Measurements from ENCODE around the gene RTN3.
"Not testable (repeated sequence)": the region's sequence is repeated elsewhere in the genome, so short reads cannot be mapped to it uniquely, and the experiment has no call there.

Gene RTN3

GRCh38 chr11:63682066-63683021 lies 1.0 kb downstream of the RTN3 start:
- DNase-seq (ENCODE audit: low read depth), result no peak

GRCh38 chr11:63683133-63683991 lies 2.1 kb downstream of the RTN3 start:
- no peak for DNase-seq (ENCODE audit: low read depth)

- not testable (repeated sequence) for DNase-seq (ENCODE audit: low read depth)
Measured at GRCh38 chr11:63685158-63685721, 3.9 kb downstream of the RTN3 start.

- DNase-seq (ENCODE audit: low read depth), result no peak
Measured at GRCh38 chr11:63686926-63687325, 5.6 kb downstream of the RTN3 start.

GRCh38 chr11:63687845-63688244 lies 6.5 kb downstream of the RTN3 start:
- no peak for DNase-seq (ENCODE audit: low read depth)

GRCh38 chr11:63694596-63694995 lies 13.3 kb downstream of the RTN3 start:
- no peak for DNase-seq (ENCODE audit: low read depth)

- no peak for DNase-seq (ENCODE audit: low read depth)
Measured at GRCh38 chr11:63698976-63699733, 17.9 kb downstream of the RTN3 start.

- no peak for DNase-seq (ENCODE audit: low read depth)
Measured at GRCh38 chr11:63699896-63700295, 18.6 kb downstream of the RTN3 start.

DNA sequence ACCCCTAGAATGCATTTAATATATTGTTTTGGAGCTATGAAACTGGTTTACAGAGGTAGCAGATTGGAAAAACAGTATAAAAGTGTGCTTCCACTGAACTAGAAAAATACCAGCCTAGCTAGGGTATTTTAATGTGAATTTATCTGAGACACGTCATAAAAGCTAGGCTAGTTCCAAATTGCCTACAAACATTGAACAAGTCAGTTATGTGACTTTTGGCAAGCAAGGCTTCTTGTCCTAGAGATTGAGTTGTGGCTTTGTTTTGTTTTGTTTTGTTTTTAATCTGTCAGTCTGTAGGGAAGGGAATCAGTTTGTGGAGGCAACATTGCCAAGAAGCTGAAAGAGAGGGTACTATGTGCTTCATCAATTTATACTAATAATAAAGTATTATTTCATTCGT lies 24.2 kb downstream of the RTN3 start:
- no peak for DNase-seq (ENCODE audit: low read depth)

- DNase-seq (ENCODE audit: low read depth), result no peak
Measured at GRCh38 chr11:63708764-63709163, 27.5 kb downstream of the RTN3 start.

GRCh38 chr11:63709336-63709884 lies 28.1 kb downstream of the RTN3 start:
- DNase-seq (ENCODE audit: low read depth), result no peak

GRCh38 chr11:63710476-63711217 lies 29.3 kb downstream of the RTN3 start:
- no peak for DNase-seq (ENCODE audit: low read depth)

DNA sequence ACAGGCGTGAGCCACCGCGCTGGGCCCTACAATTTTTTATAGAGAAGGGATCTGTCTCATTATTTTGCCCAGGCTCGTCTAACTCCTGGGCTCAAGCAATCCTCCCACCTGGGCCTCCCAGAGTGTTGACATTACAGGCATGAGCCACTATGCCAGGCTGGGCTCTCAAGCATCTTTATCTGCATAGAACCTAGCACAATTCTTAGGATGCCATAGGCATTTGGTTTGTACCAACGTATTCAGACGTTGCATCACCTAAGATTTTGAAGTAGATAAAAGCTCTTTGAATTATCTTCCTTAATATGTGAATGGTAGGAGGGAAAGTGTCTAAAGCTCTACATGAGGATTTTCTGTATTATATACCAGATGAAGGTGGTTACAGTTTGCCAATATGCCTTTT lies 30.5 kb downstream of the RTN3 start:
- DNase-seq (ENCODE audit: low read depth), result no peak

GRCh38 chr11:63713766-63714165 lies 32.5 kb downstream of the RTN3 start:
- DNase-seq (ENCODE audit: low read depth), result no peak

DNA sequence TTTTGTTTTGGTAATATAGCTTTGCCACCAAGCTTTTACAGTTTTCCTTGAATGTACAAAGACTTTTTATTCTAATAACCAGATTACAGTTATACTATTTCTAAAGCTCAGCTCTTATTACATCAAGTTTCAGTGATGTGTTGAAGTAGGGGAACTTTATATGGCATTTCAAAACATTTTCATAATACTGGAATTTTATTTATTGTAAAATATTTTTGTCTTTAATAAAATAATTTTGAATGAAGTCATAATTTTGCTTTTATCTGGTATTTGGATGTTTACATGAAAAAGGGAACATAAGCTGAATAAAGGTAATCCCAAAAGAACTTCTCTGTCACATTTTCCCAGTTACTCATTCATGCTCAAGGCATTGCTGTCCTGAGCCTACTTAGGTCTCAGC lies 34.7 kb downstream of the RTN3 start:
- no peak for DNase-seq (ENCODE audit: low read depth)

DNA sequence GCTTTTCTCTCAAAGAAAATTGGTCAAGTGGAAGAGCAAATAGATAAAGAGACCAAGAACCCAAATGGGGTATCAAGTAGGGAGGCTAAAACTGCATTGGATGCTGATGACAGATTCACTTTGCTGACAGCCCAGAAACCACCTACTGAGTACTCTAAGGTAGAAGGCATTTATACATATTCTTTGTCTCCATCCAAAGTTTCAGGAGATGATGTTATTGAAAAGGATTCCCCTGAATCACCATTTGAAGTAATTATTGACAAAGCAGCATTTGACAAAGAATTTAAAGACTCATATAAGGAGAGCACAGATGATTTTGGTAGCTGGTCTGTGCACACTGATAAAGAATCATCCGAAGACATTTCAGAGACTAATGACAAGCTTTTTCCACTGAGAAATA lies 37.7 kb downstream of the RTN3 start:
- no peak for DNase-seq (ENCODE audit: low read depth)

GRCh38 chr11:63719987-63720386 lies 38.7 kb downstream of the RTN3 start:
- DNase-seq (ENCODE audit: low read depth), result no peak

DNA sequence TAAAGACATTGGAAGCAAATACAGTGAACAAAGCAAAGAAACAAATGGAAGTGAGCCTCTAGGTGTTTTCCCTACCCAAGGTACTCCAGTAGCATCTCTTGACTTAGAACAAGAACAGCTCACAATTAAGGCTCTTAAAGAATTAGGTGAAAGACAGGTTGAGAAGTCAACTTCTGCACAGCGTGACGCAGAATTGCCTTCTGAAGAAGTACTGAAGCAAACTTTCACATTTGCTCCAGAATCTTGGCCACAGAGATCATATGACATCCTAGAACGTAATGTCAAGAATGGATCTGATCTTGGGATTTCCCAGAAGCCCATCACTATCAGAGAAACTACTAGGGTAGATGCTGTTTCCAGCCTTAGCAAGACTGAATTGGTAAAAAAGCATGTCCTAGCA lies 39.3 kb downstream of the RTN3 start:
- no peak for DNase-seq (ENCODE audit: low read depth)

GRCh38 chr11:63729326-63729725 lies 48.0 kb downstream of the RTN3 start:
- no peak for DNase-seq (ENCODE audit: low read depth)

- DNase-seq (ENCODE audit: low read depth), result no peak
Measured at GRCh38 chr11:63736864-63737263, 55.6 kb downstream of the RTN3 start.

- DNase-seq (ENCODE audit: low read depth), result no peak
Measured at GRCh38 chr11:63737718-63738117, 56.4 kb downstream of the RTN3 start.

All from activated T-cell treated with anti-CD3 and anti-CD28 coated beads for 48 hours (primary cell).